ENCODE measurements around the gene MRPL53.

Gene MRPL53

GRCh38 chr2:74472086-74472944 is at the start of gene MRPL53:
Gene MRPL53, minus strand, starts transcription at chr2:74472680. Its CDS starts 20 bp downstream, at chr2:74472660.
- peak; percentile 78 for DNase-seq (ENCODE audit: low spot score)

- DNase-seq (ENCODE audit: low spot score) = no peak
Measured at GRCh38 chr2:74516650-74517049, 44.2 kb upstream of the MRPL53 start.

DNA sequence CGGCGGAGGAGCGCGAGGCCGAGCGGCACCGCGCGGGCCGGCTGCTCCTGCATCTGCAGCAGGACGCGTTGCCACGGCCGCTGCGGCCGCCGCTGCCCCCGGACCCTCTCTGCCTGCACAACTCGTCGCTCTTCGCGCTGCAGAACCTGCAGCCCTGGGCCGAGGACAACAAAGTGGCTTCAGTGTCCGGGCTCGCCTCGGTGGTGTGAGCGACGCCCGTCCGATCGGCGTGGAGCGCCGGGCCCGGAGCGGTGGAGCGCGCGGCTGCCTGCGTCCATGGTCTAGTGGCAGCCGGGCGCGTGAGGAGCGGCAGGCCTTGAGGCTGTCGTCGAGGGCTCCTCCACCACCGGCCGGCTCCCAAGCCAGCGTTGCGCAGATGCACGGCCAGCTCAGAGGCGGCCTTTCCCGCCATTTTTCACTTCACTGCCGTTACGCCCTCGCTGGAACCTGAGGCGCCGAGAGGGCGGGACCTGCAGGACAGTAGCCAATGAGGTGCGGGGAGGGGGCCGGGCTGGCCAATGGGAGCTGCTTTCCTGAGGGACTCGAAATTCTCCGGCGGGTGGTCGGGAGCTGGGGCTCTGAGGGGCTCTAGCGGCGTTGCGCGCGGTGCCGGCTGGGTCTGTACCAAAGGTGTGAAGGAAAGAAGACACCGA is 43.6 kb upstream of the MRPL53 start:
- DNase-seq (ENCODE audit: low spot score) = peak; percentile 98

- no peak for DNase-seq (ENCODE audit: low spot score)
Measured at GRCh38 chr2:74515271-74515980, 42.9 kb upstream of the MRPL53 start.

- no peak for DNase-seq (ENCODE audit: low spot score)
Measured at GRCh38 chr2:74514368-74515270, 42.1 kb upstream of the MRPL53 start, which contains the start of gene TLX2. Gene TLX2, plus strand, starts transcription at chr2:74514450. Its CDS starts 357 bp downstream, at chr2:74514807.

GRCh38 chr2:74513605-74514367 is 41.3 kb upstream of the MRPL53 start:
- DNase-seq (ENCODE audit: low spot score) = no peak

DNA sequence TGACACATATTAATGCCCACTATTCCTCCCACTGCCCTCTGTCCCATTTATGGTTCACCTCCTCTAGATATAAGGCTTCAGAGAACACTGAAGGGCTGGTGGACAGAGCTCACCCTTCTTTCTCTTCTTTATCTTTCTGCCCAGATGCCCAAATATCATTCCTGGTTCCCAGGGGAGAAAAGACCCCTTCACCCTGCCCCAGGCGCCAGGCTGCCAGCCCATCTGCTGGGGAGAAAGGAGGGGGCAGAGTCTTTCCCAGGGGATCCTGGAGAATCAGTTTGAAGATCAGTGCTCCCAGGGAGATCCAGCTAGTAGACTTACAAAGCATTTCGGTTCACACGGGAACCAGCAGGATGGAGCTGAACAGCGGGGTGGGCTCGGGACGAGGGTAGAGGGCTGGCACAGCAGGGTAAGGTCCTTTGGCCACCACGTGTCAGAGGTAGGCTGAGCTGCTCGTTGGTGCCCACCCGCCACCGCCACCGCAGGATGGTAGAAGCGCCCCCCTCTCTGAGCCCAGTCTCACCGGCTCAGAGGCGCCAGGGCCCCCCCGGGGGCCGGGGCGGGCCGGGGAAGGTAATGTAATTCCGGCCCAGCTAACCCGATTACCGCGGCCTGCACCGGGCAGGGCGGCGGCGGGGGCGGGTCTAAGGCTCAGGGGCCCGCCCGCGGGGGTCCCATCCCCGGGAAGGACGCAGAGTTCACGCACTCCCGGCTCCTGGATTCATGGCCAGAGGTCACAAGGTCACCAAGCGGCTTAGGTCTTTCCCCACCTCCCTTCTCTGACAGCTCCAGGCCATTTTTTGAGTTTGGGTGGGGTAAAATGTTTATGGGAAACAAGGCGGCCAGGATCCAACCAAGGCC is 40.5 kb upstream of the MRPL53 start:
- no peak for DNase-seq (ENCODE audit: low spot score)

GRCh38 chr2:74511104-74511989 is 38.9 kb upstream of the MRPL53 start:
- no peak for DNase-seq (ENCODE audit: low spot score)

DNA sequence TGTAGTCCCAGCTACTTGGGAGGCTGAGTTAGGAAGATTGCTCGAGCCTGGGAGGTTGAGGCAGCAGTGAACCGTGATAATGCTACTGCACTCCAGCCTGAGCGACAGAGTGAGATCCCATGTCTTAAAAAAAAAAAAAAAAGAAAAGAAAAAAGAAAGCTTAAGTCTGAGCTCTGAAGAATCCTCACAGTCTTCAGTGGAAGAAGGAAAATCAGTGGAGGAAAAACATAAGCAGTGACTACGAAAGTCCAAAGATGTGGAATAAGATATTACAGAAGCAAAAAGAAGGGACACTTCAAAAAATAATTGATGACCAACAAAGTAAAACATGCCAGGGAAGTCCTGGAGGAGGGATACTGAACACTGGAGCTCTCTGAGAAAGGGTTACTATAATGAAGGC is 37.8 kb upstream of the MRPL53 start:
- DNase-seq (ENCODE audit: low spot score) = no peak

GRCh38 chr2:74507926-74508520 is 35.5 kb upstream of the MRPL53 start:
- no peak for DNase-seq (ENCODE audit: low spot score)

GRCh38 chr2:74507145-74507925 is 34.9 kb upstream of the MRPL53 start, which contains the start of gene PCGF1:
Gene PCGF1, minus strand, starts transcription at chr2:74507695. Its CDS starts 27 bp downstream, at chr2:74507668.
- DNase-seq (ENCODE audit: low spot score) = peak; percentile 96

DNA sequence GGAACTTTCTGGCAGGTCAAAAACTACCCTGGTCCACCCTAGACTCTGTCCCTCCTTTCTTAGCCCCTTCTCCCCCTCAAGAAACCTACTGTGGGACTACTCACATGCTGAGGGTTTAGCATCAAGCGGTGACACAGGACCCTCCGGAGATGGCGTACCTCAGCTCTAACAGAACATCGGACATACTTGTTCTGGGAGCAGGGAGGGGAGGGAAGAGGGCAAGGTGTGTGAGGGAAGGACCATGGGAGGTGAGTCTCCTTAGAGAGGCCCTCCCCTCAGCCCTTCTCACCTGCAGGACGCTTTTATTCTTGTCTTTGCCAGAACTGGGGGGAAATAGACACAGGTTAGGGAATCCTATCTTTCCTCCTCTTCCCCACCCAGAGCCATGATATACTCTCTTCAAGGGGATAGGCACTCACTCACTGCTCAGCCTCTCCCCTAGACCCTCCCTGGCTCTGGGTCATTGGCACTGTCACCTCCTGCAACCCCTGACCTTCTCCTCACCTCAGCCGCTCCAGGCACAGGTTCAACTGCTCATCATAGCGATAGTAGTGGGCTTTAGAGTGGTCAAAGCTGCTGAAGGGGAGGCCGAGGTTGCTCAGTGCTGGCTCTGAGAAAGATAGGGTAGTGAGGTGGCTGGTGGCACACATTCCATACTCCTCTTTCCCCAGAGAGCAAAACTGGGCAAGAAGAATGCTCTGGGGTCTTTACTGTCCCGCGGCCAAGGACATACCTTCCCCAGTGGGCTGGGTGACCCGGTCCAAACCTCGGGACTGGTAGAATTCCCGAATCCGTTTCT is 33.2 kb upstream of the MRPL53 start:
- no peak for DNase-seq (ENCODE audit: low spot score)

DNA sequence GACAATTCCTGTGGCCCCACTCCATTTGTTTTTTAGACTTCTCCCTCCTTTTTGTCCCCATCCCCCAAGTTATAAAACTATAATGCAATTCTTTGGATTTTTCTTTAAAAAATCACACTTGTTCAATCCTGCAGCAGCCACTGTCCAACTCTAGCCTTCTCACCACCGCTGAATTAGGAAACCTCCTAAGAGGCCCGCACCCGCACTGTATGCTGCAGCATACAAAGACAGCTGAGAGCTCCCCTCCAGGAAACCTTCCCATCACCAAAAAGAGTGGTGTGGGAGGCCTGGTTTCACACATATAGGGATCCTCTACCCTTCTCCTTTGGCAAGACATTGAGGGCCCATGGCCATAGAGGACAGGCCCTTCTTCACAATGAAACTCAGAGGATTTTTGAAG is 32.1 kb upstream of the MRPL53 start:
- DNase-seq (ENCODE audit: low spot score) = no peak

DNA sequence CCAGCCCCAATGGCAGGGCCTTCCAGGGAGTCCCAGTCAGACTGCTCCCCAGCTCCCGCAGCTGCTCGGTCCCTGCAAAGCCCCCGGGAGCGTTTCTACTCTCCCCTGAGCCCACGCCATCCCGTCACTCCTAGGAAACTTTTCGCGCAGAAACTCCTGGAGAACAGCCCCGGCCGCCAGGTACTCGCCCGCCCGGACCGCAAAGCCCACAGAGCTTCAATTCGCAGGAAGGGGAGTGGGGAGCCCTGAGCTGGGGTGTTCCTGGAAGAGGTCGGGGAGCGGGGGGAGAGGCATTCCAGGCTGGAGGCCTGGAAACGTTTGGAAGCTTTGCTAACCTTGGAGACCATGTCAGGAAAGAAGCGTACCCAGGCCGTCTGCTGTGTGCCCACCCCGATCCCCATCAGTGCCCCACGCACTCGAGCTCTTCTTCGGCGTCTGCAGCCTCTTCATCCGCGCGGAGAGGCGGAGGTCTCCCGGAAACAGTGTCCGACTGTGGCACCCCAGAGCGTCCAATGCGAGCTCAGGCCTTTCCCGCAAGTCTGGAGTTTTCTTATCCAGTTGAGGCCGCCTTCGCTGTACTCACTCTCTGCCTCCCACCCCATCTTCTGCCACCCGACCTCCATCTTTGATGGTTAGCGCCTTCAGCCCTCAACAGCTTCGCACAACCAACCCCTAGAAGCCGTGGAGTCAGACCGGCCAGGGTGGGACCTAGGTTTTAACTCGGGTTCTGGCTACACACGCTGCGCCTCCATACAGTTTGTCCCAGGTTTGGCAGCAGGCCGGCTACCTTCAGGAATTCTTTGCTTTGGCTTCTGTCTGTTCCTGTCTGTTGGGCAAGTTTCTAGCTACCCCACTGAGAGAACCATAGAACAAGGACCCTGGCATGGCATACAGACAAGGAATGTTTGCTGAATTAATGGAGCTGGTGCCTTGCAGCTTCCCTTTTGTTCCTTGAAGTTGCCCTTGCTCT is 31.3 kb upstream of the MRPL53 start:
- no peak for DNase-seq (ENCODE audit: low spot score)

DNA sequence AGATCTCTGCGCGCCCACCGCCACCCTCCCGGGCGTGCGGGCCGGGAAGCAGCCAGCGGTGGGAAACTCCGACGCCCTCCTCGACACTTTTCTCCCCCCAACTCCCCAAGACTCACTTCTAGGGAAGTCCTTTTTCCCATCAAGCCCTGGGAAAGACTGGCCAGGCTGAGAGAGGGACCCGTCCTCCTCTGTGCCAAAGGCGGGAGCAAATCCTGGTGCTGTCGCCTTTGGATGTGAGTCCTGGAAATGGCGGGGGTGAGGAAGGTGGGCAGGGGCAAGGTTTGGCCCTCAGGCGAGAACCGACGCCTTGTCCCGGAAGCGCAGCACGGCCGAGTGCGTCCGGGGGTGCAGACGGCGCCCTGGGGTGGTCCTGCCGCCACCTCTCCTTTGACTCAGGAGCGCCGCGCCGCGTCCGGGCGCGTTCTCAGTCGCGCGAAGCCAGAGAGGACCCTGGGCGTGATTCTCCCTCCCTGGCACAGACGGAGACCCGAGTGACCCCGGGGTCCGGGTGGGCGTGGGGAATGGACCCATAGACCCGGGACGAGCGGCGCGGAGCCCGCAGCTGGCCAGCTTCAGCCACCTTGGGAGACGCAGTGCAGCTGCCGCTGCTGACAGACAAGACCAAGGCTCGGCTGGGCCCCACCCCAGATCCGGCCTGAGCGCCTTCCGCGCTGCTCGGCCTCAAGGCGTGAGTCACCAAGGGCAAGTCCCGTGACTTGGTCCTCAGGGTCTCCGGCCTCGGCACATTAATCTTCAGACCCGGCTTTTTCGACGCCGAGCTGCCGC is 30.4 kb upstream of the MRPL53 start:
- no peak for DNase-seq (ENCODE audit: low spot score)

All from germinal center (tissue), 1 donor.